GM19324 (cell line): ENCODE results near the gene ADAM12.

Experiments
- ATAC-seq: cut with Tn5 transposase; IDR thresholded peaks from one replicate; pipeline ENCODE4 v1.9.1; 2021; ENCODE audit warnings: mild to moderate bottlenecking, moderate library complexity; ENCODE audit not compliant: unreplicated experiment, low FRiP score

The ADAM12 gene

GRCh38 chr10:126218778-126219649 is 169.3 kb downstream of the ADAM12 start:
- no peak for ATAC-seq

GRCh38 chr10:126218174-126218573 is 170.1 kb downstream of the ADAM12 start:
- no peak for ATAC-seq

GRCh38 chr10:126216632-126216961 is 171.7 kb downstream of the ADAM12 start:
- ATAC-seq, result no peak

GRCh38 chr10:126215746-126216631 is 172.3 kb downstream of the ADAM12 start:
- ATAC-seq, result no peak

GRCh38 chr10:126214679-126215078 is 173.6 kb downstream of the ADAM12 start:
- no peak for ATAC-seq

GRCh38 chr10:126214021-126214420 is 174.3 kb downstream of the ADAM12 start:
- ATAC-seq, result no peak

GRCh38 chr10:126212738-126213137 is 175.5 kb downstream of the ADAM12 start:
- ATAC-seq, result no peak

GRCh38 chr10:126210051-126210651 is 178.1 kb downstream of the ADAM12 start:
- no peak for ATAC-seq

- no peak for ATAC-seq
These were observed 178.8 kb downstream of the ADAM12 start for GRCh38 chr10:126209451-126209850.

- ATAC-seq, result no peak
These were observed 179.5 kb downstream of the ADAM12 start for GRCh38 chr10:126208726-126209302.

- no peak for ATAC-seq
These were observed 180.4 kb downstream of the ADAM12 start for GRCh38 chr10:126207851-126208250.

GRCh38 chr10:126207313-126207771 is 180.9 kb downstream of the ADAM12 start:
- ATAC-seq, result no peak

- no peak for ATAC-seq
These were observed 182.6 kb downstream of the ADAM12 start for GRCh38 chr10:126205486-126206205.

GRCh38 chr10:126204320-126204719 is 184.0 kb downstream of the ADAM12 start:
- ATAC-seq, result no peak

GRCh38 chr10:126203746-126204145 is 184.5 kb downstream of the ADAM12 start:
- no peak for ATAC-seq

GRCh38 chr10:126201603-126202002 is 186.7 kb downstream of the ADAM12 start:
- ATAC-seq, result no peak

- no peak for ATAC-seq
These were observed 188.9 kb downstream of the ADAM12 start for GRCh38 chr10:126199221-126199998.

- ATAC-seq, result no peak
These were observed 189.6 kb downstream of the ADAM12 start for GRCh38 chr10:126198681-126199080.

GRCh38 chr10:126197036-126197543 is 191.2 kb downstream of the ADAM12 start:
- no peak for ATAC-seq
